ENCODE results near the gene CSF1.

The CSF1 gene

GRCh38 chr1:109978761-109979488 lies 68.3 kb downstream of the CSF1 start:
- no peak for DNase-seq (ENCODE audit: low read depth)

- no peak for DNase-seq (ENCODE audit: low read depth)
Observed at GRCh38 chr1:109979489-109980091, 68.9 kb downstream of the CSF1 start.
